Mucosa of stomach (tissue), 1 donor: ENCODE results near the gene ANKRD50.

Experiments used
- H3K27me3 ChIP-seq: one replicate; pipeline ENCODE4 v1.7.0; 2013; ENCODE audit warnings: mild to moderate bottlenecking, low read length; ENCODE audit not compliant: control insufficient read depth, insufficient read depth
- H3K36me3 ChIP-seq: one replicate; pipeline ENCODE4 v1.7.0; 2013; ENCODE audit warnings: low read length; ENCODE audit not compliant: control insufficient read depth, insufficient read depth
- H3K4me1 ChIP-seq: one replicate; pipeline ENCODE4 v1.7.0; 2013; ENCODE audit warnings: mild to moderate bottlenecking, low read length; ENCODE audit not compliant: control insufficient read depth, insufficient read depth
- H3K4me3 ChIP-seq: one replicate; pipeline ENCODE4 v1.7.0; 2013; ENCODE audit warnings: low read length
- H3K9ac ChIP-seq: one replicate; pipeline ENCODE4 v1.7.0; 2013; ENCODE audit warnings: mild to moderate bottlenecking, low read length, moderate library complexity
- H3K9me3 ChIP-seq: one replicate; pipeline ENCODE4 v1.7.0; 2013; ENCODE audit warnings: mild to moderate bottlenecking, low read length, moderate library complexity; ENCODE audit not compliant: control insufficient read depth
- donor health status: Pancreatic carcinoma.

The ANKRD50 gene

DNA sequence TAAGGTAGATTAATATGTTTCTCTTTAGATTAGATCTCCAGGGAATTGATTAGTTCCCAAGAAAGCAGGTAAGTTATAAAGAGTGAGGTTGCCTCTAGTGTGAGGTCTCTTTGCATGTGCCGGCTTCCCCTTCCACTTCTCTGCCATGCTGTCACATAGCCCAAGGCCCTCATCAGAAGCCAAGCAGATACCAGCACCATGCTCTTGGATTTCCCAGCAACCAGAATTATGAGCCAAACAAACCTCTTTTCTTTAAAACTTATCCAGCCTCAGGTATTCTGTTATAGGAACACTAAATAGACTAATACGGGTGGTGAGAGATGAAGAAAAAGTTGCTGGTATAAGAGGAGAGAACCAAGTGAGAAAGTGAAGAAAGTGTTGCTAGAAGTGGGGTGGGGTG, 15.1 kb downstream of the ANKRD50 start:
- Histone ChIP-seq H3K9ac (no peak overlapping the region), H3K27me3 (no peaks in the 10 kb centered on the region), H3K36me3 (no peaks in the 10 kb centered on the region), H3K4me1 (no peaks in the 10 kb centered on the region), H3K4me3 (no peak overlapping the region), H3K9me3 (no peaks in the 10 kb centered on the region)

DNA sequence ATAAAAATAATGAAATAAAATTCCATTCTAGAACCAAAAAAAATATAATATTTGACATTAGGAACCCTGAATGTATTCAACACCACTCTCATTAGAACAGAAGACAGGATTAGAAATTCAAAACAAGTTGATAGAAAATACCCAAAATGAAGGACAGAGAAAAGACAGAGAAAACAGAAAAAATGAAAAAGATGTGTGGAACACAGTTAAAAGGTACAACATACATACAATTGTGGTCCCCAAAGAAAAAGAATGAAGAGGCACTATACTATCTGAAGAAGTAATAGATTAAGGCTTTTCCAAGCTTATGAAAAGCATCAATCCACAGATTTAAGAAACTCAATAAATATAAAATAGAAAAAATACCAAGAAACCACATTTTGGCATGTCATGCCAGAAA, 16.4 kb downstream of the ANKRD50 start:
- Histone ChIP-seq H3K27me3 (no peaks in the 10 kb centered on the region), H3K9me3 (no peaks in the 10 kb centered on the region), H3K4me1 (no peaks in the 10 kb centered on the region), H3K4me3 (no peak overlapping the region), H3K9ac (no peak overlapping the region), H3K36me3 (no peaks in the 10 kb centered on the region)

DNA sequence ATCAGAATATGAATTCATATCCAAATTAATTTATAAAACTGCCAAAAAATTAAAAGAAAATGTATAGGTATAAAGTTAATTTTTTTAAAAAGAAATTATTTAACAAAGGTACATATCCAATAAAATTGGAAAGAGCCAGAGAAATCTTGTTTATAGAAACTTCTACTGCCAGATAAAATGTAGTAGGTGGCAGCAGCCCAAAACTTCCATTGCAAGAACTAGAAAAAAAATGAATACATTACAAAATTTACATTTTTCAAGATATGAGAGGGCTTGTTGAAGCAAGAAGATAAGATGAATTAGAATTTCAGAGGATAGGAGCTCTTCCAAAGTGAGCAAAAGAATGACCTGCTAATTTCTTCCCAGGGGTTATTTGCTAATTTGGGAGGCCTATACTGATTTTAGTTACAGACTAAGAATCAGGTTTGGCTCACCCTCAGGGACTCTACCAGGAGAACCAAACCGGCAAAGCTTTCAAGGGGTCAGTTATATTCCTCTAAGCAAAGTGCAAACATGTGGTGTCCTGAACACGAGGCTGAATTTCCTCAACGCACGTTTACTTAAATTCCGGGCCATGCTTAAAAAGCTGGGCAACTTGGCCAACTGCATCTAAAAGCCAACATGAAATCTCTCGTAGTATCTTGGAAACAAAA, 17.5 kb downstream of the ANKRD50 start:
- H3K36me3 ChIP-seq: no peaks in the 10 kb centered on the region
- no peak overlapping the region for H3K9ac ChIP-seq
- no peaks in the 10 kb centered on the region for H3K4me1 ChIP-seq
- no peaks in the 10 kb centered on the region for H3K27me3 ChIP-seq
- no peak overlapping the region for H3K4me3 ChIP-seq
- H3K9me3 ChIP-seq: no peaks in the 10 kb centered on the region

DNA sequence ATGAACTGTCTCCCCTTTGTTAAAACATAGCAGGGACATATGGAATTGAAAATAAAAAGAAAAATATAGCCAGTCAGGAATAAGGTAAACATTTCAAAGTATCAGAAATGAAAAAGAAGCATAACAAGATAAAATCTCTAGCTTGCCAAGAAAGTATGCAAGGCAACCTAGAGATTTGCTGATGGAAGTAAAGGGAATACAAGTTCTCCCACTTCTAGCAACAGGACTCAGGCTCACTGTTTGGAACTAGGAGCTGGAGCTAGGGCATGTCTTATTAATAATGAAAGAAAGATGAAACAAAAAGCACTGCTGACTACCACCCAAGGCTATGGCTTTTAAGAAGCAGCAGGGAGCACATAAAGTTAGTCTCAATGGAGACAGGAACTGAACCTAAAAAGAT, 18.2 kb downstream of the ANKRD50 start:
- no peaks in the 10 kb centered on the region for H3K9me3 ChIP-seq
- H3K36me3 ChIP-seq: no peaks in the 10 kb centered on the region
- no peaks in the 10 kb centered on the region for H3K4me1 ChIP-seq
- no peaks in the 10 kb centered on the region for H3K27me3 ChIP-seq
- no peak overlapping the region for H3K9ac ChIP-seq
- no peak overlapping the region for H3K4me3 ChIP-seq

DNA sequence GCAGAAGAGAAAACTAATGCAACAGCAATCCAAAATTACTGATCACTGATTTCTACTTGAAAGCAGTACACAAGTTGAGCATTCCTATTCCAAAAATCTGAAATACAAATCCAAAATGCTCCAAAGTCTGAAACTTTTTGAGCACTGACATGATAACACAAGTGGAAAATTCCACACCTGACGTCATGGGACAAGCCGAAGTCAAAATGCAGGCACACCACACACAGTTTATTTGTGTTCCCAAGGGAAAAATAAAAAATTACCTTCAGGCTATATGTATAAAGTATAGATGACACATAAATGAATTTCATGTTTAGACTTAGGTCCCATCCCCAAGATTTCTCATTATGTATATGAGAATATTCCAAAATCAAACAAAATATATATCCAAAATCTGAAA, 20.7 kb downstream of the ANKRD50 start:
- H3K9ac ChIP-seq: no peak overlapping the region
- no peak overlapping the region for H3K4me3 ChIP-seq
- H3K27me3 ChIP-seq: no peaks in the 10 kb centered on the region
- H3K4me1 ChIP-seq: no peaks in the 10 kb centered on the region
- H3K36me3 ChIP-seq: no peaks in the 10 kb centered on the region
- no peaks in the 10 kb centered on the region for H3K9me3 ChIP-seq

DNA sequence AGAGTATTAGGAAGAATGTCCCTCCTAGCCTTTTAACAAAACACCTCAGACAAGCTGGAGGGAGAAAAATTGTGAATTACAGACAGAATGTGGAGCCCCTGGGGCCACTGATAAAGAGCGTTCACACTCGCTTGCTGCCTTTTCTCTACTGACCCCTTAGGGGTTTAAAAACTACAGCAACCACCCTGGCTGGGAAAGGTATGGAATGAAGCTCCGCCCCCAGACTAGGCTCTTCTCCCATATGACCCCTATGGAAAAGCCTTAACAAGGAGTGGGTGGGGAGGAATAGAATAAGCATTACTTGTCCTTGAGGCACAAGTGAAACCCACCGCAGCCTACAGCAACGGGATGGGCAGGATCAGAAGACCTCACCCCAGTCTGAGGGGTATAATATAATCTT, 26.3 kb downstream of the ANKRD50 start:
- H3K27me3 ChIP-seq: no peaks in the 10 kb centered on the region
- H3K4me3 ChIP-seq: no peak overlapping the region
- no peaks in the 10 kb centered on the region for H3K36me3 ChIP-seq
- no peaks in the 10 kb centered on the region for H3K9me3 ChIP-seq
- H3K4me1 ChIP-seq: no peaks in the 10 kb centered on the region
- H3K9ac ChIP-seq: no peak overlapping the region

DNA sequence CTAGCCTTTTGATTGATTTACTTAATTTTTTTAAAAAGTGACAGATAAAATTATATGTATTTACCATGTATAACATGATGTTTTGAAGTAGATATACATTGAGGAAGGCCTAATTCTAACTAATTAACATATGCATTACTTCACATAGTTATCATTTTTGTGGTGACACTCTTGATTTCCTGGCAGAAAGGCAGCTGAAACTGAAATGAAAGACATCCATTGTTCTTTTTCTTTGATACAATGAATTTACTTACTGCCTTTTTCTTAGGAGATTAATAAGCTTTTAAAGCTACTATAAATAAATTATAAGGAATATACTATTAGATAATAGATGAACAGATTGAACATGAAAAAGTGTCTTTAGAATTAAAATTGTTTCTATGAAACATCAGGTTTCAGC, 26.7 kb downstream of the ANKRD50 start:
- Histone ChIP-seq H3K4me3 (no peak overlapping the region), H3K9me3 (no peaks in the 10 kb centered on the region), H3K4me1 (no peaks in the 10 kb centered on the region), H3K27me3 (no peaks in the 10 kb centered on the region), H3K9ac (no peak overlapping the region), H3K36me3 (no peaks in the 10 kb centered on the region)

DNA sequence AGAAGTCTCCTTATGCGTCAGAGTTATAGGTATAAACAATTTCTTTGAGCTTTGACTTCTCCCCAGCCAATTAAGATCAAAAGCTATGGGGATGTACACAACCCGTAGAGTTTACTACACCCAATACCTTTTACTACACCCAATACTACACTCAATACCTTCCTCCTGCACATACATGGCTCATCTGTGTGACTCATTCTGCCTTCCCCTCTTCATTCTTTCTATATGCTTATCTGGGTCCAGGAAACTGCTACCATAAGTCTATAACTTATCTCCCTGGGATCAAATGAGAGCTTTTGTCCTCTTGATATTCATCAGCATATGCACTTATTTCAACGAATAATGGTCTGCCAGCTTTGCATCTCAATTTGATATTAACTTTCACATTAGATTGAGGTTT, 28.2 kb downstream of the ANKRD50 start:
- no peak overlapping the region for H3K9ac ChIP-seq
- no peaks in the 10 kb centered on the region for H3K4me1 ChIP-seq
- no peaks in the 10 kb centered on the region for H3K36me3 ChIP-seq
- no peaks in the 10 kb centered on the region for H3K27me3 ChIP-seq
- H3K9me3 ChIP-seq: no peaks in the 10 kb centered on the region
- no peak overlapping the region for H3K4me3 ChIP-seq

DNA sequence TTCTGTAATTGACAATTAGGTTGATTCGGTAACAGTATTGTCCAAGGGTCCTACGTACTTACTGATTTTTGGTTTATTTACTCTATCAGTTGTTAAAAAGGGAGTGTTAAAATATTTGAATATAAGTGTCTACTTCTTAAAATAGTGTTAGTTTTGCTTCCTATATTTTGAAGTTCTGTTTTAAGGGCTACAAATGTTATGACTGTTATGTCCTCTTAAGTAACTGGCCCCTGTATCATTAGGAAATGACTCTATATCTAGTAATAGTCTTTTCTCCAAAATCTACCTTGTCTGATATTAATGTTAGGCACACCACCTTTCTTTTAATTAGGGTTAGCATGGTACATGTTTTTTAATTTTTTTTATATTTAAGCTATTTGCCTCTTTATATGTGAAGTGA, 30.1 kb downstream of the ANKRD50 start:
- Histone ChIP-seq H3K36me3 (no peaks in the 10 kb centered on the region), H3K9ac (no peak overlapping the region), H3K27me3 (no peaks in the 10 kb centered on the region), H3K9me3 (no peaks in the 10 kb centered on the region), H3K4me1 (no peaks in the 10 kb centered on the region), H3K4me3 (no peak overlapping the region)

DNA sequence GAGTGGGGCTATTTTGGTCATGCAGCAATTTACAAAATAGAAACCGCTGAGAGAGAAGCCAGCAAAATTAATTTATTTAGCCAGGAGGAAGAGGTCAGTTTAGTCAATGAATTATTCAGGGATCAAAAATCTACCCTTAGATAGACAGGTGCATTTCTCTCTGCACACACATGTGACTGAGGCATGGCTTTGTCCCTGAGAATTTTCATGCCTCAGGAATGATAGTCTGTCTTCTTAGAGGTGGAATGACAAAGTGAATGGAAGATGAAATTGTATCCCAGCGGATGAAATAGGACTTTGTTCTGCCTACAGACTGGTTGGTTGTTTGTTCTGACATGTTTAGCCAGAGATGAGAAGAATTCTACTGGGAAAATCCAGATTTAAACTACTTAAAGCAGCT, 46.0 kb downstream of the ANKRD50 start:
- Histone ChIP-seq H3K27me3 (no peaks in the 10 kb centered on the region), H3K9ac (no peak overlapping the region), H3K4me1 (no peaks in the 10 kb centered on the region), H3K36me3 (no peaks in the 10 kb centered on the region), H3K9me3 (no peaks in the 10 kb centered on the region), H3K4me3 (no peak overlapping the region)

DNA sequence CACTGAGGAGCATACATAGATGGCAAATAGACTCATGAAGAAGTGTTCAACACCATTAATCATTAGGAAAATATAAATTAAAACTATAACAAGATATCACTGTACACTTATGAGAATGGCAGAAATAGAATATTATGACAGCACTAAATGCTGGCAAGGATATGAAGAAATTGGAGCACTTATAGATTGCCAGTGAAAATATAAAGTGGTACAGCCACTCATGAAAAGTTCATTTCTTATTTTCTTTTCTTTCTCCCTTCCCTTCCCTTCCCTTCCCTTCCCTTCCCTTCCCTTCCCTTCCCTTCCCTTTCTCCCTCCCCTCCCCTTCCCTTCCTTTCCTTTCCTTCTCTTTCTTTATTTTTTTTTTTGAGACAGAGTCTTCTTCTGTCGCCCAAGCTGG, 53.7 kb downstream of the ANKRD50 start:
- H3K9me3 ChIP-seq: no peaks in the 10 kb centered on the region
- no peaks in the 10 kb centered on the region for H3K36me3 ChIP-seq
- H3K4me3 ChIP-seq: no peak overlapping the region
- no peak overlapping the region for H3K9ac ChIP-seq
- H3K4me1 ChIP-seq: no peaks in the 10 kb centered on the region
- H3K27me3 ChIP-seq: no peaks in the 10 kb centered on the region

DNA sequence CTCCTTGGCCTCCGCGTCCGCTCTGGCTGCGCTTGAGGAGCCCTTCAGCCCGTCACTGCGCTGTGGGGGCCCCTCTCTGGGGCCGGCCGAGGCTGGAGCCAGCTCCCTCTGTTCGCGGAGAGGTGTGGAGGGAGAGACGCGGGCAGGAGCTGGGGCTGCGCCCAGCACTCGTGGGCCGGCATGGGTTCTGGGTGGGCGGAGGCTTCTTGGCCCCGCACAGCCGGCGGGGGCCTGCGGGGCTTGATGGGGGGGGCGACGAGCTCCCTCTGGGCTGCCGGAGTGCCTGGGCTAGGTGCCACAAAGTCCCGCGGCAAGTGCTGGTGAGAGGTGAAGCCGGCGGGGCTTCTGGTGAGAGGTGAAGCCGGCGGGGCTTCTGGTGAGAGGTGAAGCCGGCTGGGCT, 61.9 kb downstream of the ANKRD50 start:
- H3K4me3 ChIP-seq: no peak overlapping the region
- no peaks in the 10 kb centered on the region for H3K36me3 ChIP-seq
- no peaks in the 10 kb centered on the region for H3K9me3 ChIP-seq
- H3K27me3 ChIP-seq: no peaks in the 10 kb centered on the region
- H3K9ac ChIP-seq: no peak overlapping the region
- no peaks in the 10 kb centered on the region for H3K4me1 ChIP-seq

DNA sequence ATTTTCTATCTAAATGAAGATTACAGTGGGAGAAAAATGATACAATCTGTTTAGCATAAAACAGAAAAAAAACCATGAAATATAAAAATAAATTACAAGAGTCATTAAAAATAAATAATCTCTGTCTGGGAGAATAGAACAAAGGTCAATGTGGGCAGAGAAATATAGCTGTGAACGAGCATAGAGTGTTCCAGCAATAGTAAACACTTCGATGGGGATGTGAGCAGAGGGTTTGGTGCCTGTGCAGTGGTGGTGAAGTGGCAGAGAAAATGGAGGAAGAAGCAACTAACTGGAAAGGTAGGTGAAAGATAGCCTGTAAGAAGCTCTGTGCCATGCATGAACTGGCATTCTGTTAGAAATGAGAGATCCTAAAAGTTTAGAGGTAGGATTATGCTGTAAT, 64.9 kb downstream of the ANKRD50 start:
- Histone ChIP-seq H3K27me3 (no peaks in the 10 kb centered on the region), H3K36me3 (no peaks in the 10 kb centered on the region), H3K9me3 (no peaks in the 10 kb centered on the region), H3K9ac (no peak overlapping the region), H3K4me1 (no peaks in the 10 kb centered on the region), H3K4me3 (no peak overlapping the region)
